Medulla oblongata (tissue), 1 donor: Measurements from ENCODE around the gene CERS6.
A peak's percentile ranks its signal among the peaks of the same experiment; 100 is the strongest.
"Not testable (repeated sequence)": the region's sequence is repeated elsewhere in the genome, so short reads cannot be mapped to it uniquely, and the experiment has no call there.

Experiments used
- DNase-seq: peaks from one replicate; pipeline ENCODE4 v3.0.0-alpha.2; 2015; ENCODE audit errors: extremely low spot score

The CERS6 gene

GRCh38 chr2:168466834-168467565 lies 10.9 kb downstream of the CERS6 start:
- peak; percentile 46 for DNase-seq

- no peak for DNase-seq
These were observed 11.7 kb downstream of the CERS6 start for GRCh38 chr2:168467729-168468128.

- DNase-seq, result no peak
These were observed 12.3 kb downstream of the CERS6 start for GRCh38 chr2:168468354-168468753.

GRCh38 chr2:168469281-168469988 lies 13.4 kb downstream of the CERS6 start:
- DNase-seq, result no peak

GRCh38 chr2:168470320-168471162 lies 14.5 kb downstream of the CERS6 start:
- no peak for DNase-seq

- DNase-seq, result no peak
These were observed 15.0 kb downstream of the CERS6 start for GRCh38 chr2:168471163-168471475.

GRCh38 chr2:168475636-168476035 lies 19.6 kb downstream of the CERS6 start:
- no peak for DNase-seq

- no peak for DNase-seq
These were observed 22.1 kb downstream of the CERS6 start for GRCh38 chr2:168478206-168478605.

GRCh38 chr2:168480356-168480755 lies 24.3 kb downstream of the CERS6 start:
- DNase-seq, result no peak

GRCh38 chr2:168480825-168481585 lies 24.9 kb downstream of the CERS6 start:
- DNase-seq, result no peak

- DNase-seq, result no peak
These were observed 26.2 kb downstream of the CERS6 start for GRCh38 chr2:168482269-168482668.

- DNase-seq, result no peak
These were observed 27.1 kb downstream of the CERS6 start for GRCh38 chr2:168482952-168483831.

- DNase-seq, result no peak
These were observed 30.4 kb downstream of the CERS6 start for GRCh38 chr2:168486477-168486876.

GRCh38 chr2:168490015-168490874 lies 34.2 kb downstream of the CERS6 start:
- DNase-seq, result peak; percentile 61

GRCh38 chr2:168490946-168491605 lies 35.0 kb downstream of the CERS6 start:
- DNase-seq, result peak; percentile 40

- not testable (repeated sequence) for DNase-seq
These were observed 35.7 kb downstream of the CERS6 start for GRCh38 chr2:168491728-168492127.

GRCh38 chr2:168493219-168493618 lies 37.1 kb downstream of the CERS6 start:
- not testable (repeated sequence) for DNase-seq

- no peak for DNase-seq
These were observed 38.2 kb downstream of the CERS6 start for GRCh38 chr2:168494190-168494711.

- DNase-seq, result no peak
These were observed 39.5 kb downstream of the CERS6 start for GRCh38 chr2:168495524-168495923.
